Left lung (tissue), 10 donors: Measurements from ENCODE around the gene SPSB4. TPM values are rescaled to one million over a fixed set of nuclear protein-coding genes. Genes with fewer than 3 reads are reported as not detected.

ENCODE experiments used
- ATAC-seq: fragments of 200-7000 bp; cut with Tn5 transposase; one replicate; pipeline ENCODE4 v1.9.1; 2020; ENCODE audit warnings: moderate library complexity
- DNase-seq, 4 donors: peaks; one replicate each; pipeline ENCODE4 v3.0.0-alpha.2; 2013 to 2020
- H3K27ac ChIP-seq, 2 donors: fragments of 200-600 bp; sonication (generic) in 1 of 2; one replicate each; pipeline versions ENCODE4 v1.5.0 to v1.8.0; 2020 to 2021
- H3K27me3 ChIP-seq, 2 donors: fragments of 200-600 bp; sonication (generic) in 1 of 2; one replicate each; pipeline versions ENCODE4 v1.5.0 to v1.8.0; 2020 to 2021
- H3K36me3 ChIP-seq, 2 donors: fragments of 200-600 bp; sonication (generic) in 1 of 2; one replicate each; pipeline versions ENCODE4 v1.5.0 to v1.8.0; 2020 to 2021
- H3K4me1 ChIP-seq, 2 donors: fragments of 200-600 bp; one replicate each; pipeline ENCODE4 v1.8.0; 2021
- H3K4me3 ChIP-seq, 2 donors: fragments of 200-600 bp; sonication (generic) in 1 of 2; one replicate each; pipeline versions ENCODE4 v1.5.0 to v1.8.0; 2020 to 2021; ENCODE audit warnings: mild to moderate bottlenecking in 1 of 2
- H3K9me3 ChIP-seq, 2 donors: fragments of 200-600 bp; sonication (generic) in 1 of 2; one replicate each; pipeline versions ENCODE4 v1.5.0 to v1.8.0; 2020 to 2021
- intact Hi-C, 2 donors: fragments of 100-400 bp; cut with DNase I; formaldehyde crosslinking; loops; one replicate each; pipeline versions ENCODE4 v1.11.2 to v1.14.2; 2022
- polyA plus RNA-seq, 6 donors: library from polyadenylated mRNA; unstranded; fragments of 120-200 nt; gene quantifications; one replicate each; pipeline ENCODE4 v1.2.1, GENCODE V29; 2013; ENCODE audit not compliant: insufficient read length in 6 of 6
- total RNA-seq, 2 donors: library from RNA; stranded (reverse); fragmentation: NEBNext Ultra II Directional; extraction: Animal tissue kit (Norgen Biotek cat#: 25700); gene quantifications; one replicate each; pipeline ENCODE4 v1.2.1, GENCODE V29; 2021
- TF ChIP-seq, protein P1 (sequence below), 2 donors: fragments of 200-600 bp; sonication (generic) in 1 of 2; IDR thresholded peaks; one replicate each; pipeline versions ENCODE4 v1.5.0 to v1.8.0; 2021; ENCODE audit warnings: antibody characterized with exemption in 2 of 2
- donor health status: DM: no; HTN: yes; CAD: no.
- donor health status: DM: no; HTN: no; CAD: no.

SPSB4 gene
- total and polyA plus RNA-seq, 8 donors = 1.3 to 9.9 (median 6.2) TPM

DNA sequence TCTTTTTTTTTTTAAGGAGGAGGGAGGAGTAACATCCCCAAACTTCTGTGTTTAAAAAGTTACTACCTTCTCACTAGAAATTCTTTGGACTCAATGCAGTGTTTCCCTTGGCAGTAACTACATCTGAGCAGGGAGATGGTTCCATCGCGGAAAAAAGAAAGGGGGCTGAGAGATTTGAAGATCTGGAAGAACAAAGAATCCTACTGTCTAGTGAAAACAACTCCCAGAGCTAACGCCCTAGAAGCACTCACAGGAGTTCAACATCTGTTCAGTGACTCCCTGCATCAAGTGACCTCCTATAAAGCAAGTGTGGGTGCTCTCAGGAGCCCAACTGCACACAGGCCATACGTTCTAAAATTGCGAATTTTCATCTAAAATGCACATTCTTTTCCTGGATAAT, 113.7 kb downstream of the SPSB4 start:
- Histone ChIP-seq H3K4me3 (no peak overlapping the region), H3K36me3 (no peaks in the 10 kb centered on the region), H3K27ac (no peak overlapping the region), H3K4me1 (no peaks in the 10 kb centered on the region), H3K9me3 (peaks cover 0 to 25% of the 10 kb centered on the region in 2 donors), H3K27me3 (no peaks in the 10 kb centered on the region)
- intact Hi-C loops = no loop called here
- TF ChIP-seq, protein P1, sequence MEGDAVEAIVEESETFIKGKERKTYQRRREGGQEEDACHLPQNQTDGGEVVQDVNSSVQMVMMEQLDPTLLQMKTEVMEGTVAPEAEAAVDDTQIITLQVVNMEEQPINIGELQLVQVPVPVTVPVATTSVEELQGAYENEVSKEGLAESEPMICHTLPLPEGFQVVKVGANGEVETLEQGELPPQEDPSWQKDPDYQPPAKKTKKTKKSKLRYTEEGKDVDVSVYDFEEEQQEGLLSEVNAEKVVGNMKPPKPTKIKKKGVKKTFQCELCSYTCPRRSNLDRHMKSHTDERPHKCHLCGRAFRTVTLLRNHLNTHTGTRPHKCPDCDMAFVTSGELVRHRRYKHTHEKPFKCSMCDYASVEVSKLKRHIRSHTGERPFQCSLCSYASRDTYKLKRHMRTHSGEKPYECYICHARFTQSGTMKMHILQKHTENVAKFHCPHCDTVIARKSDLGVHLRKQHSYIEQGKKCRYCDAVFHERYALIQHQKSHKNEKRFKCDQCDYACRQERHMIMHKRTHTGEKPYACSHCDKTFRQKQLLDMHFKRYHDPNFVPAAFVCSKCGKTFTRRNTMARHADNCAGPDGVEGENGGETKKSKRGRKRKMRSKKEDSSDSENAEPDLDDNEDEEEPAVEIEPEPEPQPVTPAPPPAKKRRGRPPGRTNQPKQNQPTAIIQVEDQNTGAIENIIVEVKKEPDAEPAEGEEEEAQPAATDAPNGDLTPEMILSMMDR (IDR thresholded peaks at IDR 0.05) = no peak
- DNase-seq (no peak), ATAC-seq (no peak)

DNA sequence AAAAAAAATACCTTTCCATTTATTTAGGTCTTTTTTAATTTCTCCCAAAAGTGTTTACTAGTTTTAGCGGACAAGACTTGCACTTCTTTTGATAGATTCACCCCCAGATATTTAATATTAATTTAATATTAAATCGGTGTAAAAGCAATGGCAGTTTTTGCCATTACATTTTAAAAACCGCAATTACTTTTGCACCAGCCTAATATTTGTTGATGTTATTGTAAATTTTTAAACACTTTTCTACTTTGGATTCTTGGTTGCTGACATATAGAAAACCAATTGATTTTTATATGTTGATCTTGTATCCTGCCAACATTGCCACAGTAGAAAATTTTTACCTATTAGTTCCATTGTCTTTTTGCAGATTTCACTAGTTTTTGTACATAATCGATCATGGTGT, 116.5 kb downstream of the SPSB4 start:
- intact Hi-C loops = no loop called here
- TF ChIP-seq, protein P1 (IDR thresholded peaks at IDR 0.05) = no peak
- Histone ChIP-seq H3K27ac (no peak overlapping the region), H3K9me3 (peaks cover 0 to 9% of the 10 kb centered on the region in 2 donors), H3K36me3 (no peaks in the 10 kb centered on the region), H3K27me3 (no peaks in the 10 kb centered on the region), H3K4me3 (no peak overlapping the region), H3K4me1 (no peaks in the 10 kb centered on the region)
- ATAC-seq (no peak), DNase-seq (no peak)

DNA sequence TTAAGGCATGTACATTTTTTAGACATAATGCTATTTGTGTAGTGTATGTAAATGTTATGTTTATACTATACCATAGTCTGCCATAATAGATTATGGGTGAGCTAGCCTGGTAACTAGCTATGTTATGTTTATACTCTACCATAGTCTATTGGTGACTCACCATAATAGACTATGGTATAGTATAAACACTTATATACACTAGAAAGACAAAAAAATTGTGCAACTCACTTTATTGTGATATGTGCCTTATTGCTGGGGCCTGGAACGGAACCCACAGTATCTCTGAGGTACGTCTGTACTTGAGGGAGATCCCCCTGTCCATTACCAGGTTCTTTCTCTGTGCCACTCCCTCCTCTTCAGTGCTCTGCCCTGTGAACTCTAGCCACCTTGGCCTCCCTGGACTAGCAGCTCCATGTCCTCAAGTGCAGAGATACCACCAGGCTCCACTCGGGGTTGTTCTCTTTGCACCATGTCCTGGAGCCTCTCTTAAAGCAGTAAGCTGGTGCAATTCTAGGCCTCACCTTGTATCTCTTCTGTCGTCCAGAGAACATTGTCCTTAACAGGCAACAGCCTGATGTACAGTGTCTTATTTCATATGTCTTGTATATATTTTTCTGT, 119.6 kb downstream of the SPSB4 start:
- peaks cover 0 to 9% of the 10 kb centered on the region in 2 donors for H3K9me3 ChIP-seq
- DNase-seq = no peak
- H3K27ac ChIP-seq = no peak overlapping the region
- intact Hi-C loops = no loop called here
- no peaks in the 10 kb centered on the region for H3K36me3 ChIP-seq
- no peaks in the 10 kb centered on the region for H3K27me3 ChIP-seq
- ATAC-seq = no peak
- no peaks in the 10 kb centered on the region for H3K4me1 ChIP-seq
- no peak overlapping the region for H3K4me3 ChIP-seq
- TF ChIP-seq, protein P1 (IDR thresholded peaks at IDR 0.05) = no peak

DNA sequence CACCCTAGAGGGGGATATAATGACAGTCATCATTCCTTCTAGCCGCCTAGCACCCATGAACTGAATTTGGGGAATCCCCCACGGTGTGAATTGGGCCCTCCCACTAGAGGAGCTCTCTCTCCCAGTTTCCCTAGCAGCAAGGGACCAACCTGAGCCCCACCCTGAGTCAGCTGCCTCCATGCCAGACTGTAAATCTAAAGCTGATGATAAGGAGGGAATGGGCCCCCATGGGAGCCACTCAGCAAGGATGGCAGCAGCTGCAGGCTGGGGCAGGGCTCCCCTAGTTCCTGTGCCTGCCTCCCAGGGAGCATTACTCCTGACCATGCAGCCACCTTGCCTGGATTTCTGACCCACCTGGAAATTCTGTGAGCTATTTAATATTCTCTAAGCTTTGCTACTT, 123.5 kb downstream of the SPSB4 start:
- H3K36me3 ChIP-seq = no peaks in the 10 kb centered on the region
- ATAC-seq (no peak), DNase-seq (no peak)
- H3K4me1 ChIP-seq = no peaks in the 10 kb centered on the region
- no peaks in the 10 kb centered on the region for H3K27me3 ChIP-seq
- intact Hi-C loops = no loop called here
- H3K4me3 ChIP-seq = no peak overlapping the region
- H3K27ac ChIP-seq = no peak overlapping the region
- TF ChIP-seq, protein P1 (IDR thresholded peaks at IDR 0.05) = no peak
- no peaks in the 10 kb centered on the region for H3K9me3 ChIP-seq

DNA sequence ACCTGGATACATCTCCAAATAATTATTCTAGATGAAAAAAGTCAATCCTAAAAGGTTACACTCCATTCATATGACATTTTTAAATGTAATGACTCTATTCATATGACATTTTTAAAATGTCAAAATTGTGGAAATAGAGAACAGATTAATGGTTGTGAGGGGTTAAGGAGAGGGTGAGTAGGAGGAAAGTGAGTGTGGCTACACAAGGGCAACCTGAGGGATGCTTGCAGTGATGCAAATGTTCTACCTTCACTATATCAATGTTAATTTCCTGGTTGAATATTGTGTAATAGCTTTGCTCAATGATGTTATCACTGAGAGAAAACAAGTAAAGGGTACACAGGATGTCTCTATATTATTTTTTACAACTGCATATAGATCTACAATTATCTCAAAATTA, 125.6 kb downstream of the SPSB4 start:
- Histone ChIP-seq H3K4me3 (no peak overlapping the region), H3K27me3 (no peaks in the 10 kb centered on the region), H3K9me3 (peaks cover 0 to 7% of the 10 kb centered on the region in 2 donors), H3K27ac (no peak overlapping the region), H3K36me3 (no peaks in the 10 kb centered on the region), H3K4me1 (no peaks in the 10 kb centered on the region)
- intact Hi-C loops = no loop called here
- ATAC-seq (no peak), DNase-seq (no peak)
- TF ChIP-seq, protein P1 (IDR thresholded peaks at IDR 0.05) = no peak
